Upper lobe of left lung (tissue), 4 donors: Measurements from ENCODE around the gene EEF1AKMT3.

Source experiments
- EP300 ChIP-seq, 4 donors: sonication (generic); formaldehyde crosslinking; IDR thresholded peaks; one replicate each; pipeline ENCODE4 v1.5.1; 2017; ENCODE audit warnings: antibody characterized with exemption in 4 of 4, control low read depth in 2 of 4
- POLR2A ChIP-seq, 4 donors: fragments of 450-650 bp; IDR thresholded peaks; one replicate each; pipeline ENCODE4 v1.5.1; 2016 to 2017; ENCODE audit warnings: antibody characterized with exemption in 4 of 4, mild to moderate bottlenecking in 2 of 4
- POLR2AphosphoS5 ChIP-seq, 2 donors: sonication (generic); formaldehyde crosslinking; IDR thresholded peaks; one replicate each; pipeline ENCODE4 v1.5.1; 2017; ENCODE audit warnings: antibody characterized with exemption in 2 of 2
- TF ChIP-seq, protein P1 (sequence below), 6 experiments: fragments of 450-650 bp in 4 of 6; fragments of 200-600 bp in 2 of 6; sonication (generic) in 2 of 6; IDR thresholded peaks; one replicate each; pipeline ENCODE4 v1.5.1; 2016 to 2019; ENCODE audit warnings: antibody characterized with exemption in 6 of 6

DNA sequence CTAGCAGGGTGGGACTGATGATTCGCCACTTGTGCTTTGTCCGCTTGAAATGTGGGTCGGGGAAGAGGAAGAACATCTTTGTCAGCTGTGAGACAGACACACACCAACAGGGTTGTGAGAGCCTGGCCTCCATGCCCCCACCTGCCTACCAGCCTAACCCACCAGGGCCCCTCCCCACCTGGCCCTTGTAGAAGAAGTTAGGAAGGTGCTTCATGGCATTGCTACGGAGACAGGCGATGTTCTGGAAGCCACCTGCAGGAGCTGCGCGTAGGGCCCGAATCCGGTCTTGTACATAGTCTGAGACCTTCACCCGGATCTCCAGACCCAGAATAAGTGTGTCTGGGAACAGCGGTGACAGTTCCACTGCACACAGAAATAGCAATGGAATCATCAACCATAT, 2.8 kb upstream of the EEF1AKMT3 start:
- TF ChIP-seq, protein P1, sequence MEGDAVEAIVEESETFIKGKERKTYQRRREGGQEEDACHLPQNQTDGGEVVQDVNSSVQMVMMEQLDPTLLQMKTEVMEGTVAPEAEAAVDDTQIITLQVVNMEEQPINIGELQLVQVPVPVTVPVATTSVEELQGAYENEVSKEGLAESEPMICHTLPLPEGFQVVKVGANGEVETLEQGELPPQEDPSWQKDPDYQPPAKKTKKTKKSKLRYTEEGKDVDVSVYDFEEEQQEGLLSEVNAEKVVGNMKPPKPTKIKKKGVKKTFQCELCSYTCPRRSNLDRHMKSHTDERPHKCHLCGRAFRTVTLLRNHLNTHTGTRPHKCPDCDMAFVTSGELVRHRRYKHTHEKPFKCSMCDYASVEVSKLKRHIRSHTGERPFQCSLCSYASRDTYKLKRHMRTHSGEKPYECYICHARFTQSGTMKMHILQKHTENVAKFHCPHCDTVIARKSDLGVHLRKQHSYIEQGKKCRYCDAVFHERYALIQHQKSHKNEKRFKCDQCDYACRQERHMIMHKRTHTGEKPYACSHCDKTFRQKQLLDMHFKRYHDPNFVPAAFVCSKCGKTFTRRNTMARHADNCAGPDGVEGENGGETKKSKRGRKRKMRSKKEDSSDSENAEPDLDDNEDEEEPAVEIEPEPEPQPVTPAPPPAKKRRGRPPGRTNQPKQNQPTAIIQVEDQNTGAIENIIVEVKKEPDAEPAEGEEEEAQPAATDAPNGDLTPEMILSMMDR (IDR thresholded peaks at IDR 0.05): no peak
- TF ChIP-seq EP300 (IDR thresholded peaks at IDR 0.05) (no peak), POLR2AphosphoS5 (IDR thresholded peaks at IDR 0.05) (no peak), POLR2A (IDR thresholded peaks at IDR 0.05) (no peak)
